Mesenchymal stem cell (in vitro differentiated cells and primary cell): Measurements from ENCODE around the gene CLDND1.

Experiments used
- DNase-seq: peaks from one replicate; pipeline ENCODE4 v3.0.0-alpha.2; 2013
- H2AFZ ChIP-seq: one replicate; pipeline ENCODE4 v1.6.1; 2013; ENCODE audit warnings: low read depth, mild to moderate bottlenecking, control low read depth, inconsistent platforms, low read length, moderate library complexity
- H2AK5ac ChIP-seq: 2 replicates; pipeline ENCODE4 v1.6.1; 2013; ENCODE audit warnings: low read length, moderate library complexity, mild to moderate bottlenecking, inconsistent platforms; ENCODE audit not compliant: severe bottlenecking
- H2BK120ac ChIP-seq: one replicate; pipeline ENCODE4 v1.6.1; 2013; ENCODE audit warnings: low read depth, mild to moderate bottlenecking, inconsistent platforms, low read length, moderate library complexity
- H2BK12ac ChIP-seq, 2 experiments: one replicate each; pipeline ENCODE4 v1.6.1; 2013; ENCODE audit warnings: inconsistent platforms in 2 of 2, low read length in 2 of 2, mild to moderate bottlenecking in 2 of 2, moderate library complexity in 2 of 2, control low read depth in 1 of 2
- H2BK15ac ChIP-seq: one replicate; pipeline ENCODE4 v1.6.1; 2013; ENCODE audit warnings: mild to moderate bottlenecking, low read depth, inconsistent platforms; ENCODE audit not compliant: poor library complexity, severe bottlenecking
- H2BK5ac ChIP-seq: 2 replicates; pipeline ENCODE4 v1.6.1; 2013; ENCODE audit warnings: low read depth, mild to moderate bottlenecking, low read length, control low read depth, inconsistent platforms; ENCODE audit not compliant: poor library complexity, severe bottlenecking
- H3K14ac ChIP-seq, 2 experiments: one replicate each; pipeline ENCODE4 v1.6.1; 2013; ENCODE audit warnings: inconsistent platforms in 2 of 2, low read length in 2 of 2, control low read depth in 1 of 2, mild to moderate bottlenecking in 1 of 2, moderate library complexity in 1 of 2
- H3K18ac ChIP-seq, 2 experiments: one replicate each; pipeline ENCODE4 v1.6.1; 2013; ENCODE audit warnings: inconsistent platforms in 2 of 2, low read length in 2 of 2, control low read depth in 1 of 2, low read depth in 1 of 2, mild to moderate bottlenecking in 1 of 2
- H3K23ac ChIP-seq, 2 experiments: one replicate each; pipeline ENCODE4 v1.6.1; 2013; ENCODE audit warnings: inconsistent platforms in 2 of 2, low read length in 2 of 2, mild to moderate bottlenecking in 2 of 2, moderate library complexity in 2 of 2, control low read depth in 1 of 2
- H3K27ac ChIP-seq: 2 replicates; pipeline ENCODE4 v1.5.1; 2013; ENCODE audit warnings: mild to moderate bottlenecking, moderate library complexity, low read length, control low read depth, inconsistent platforms; ENCODE audit not compliant: poor library complexity, severe bottlenecking
- H3K27me3 ChIP-seq, 2 experiments: 2 replicates each; pipeline versions ENCODE4 v1.6.1 to v1.7.0; 2013; ENCODE audit warnings: low read length in 2 of 2, mild to moderate bottlenecking in 2 of 2, moderate library complexity in 2 of 2, control low read depth in 1 of 2, inconsistent platforms in 1 of 2; ENCODE audit not compliant: control insufficient read depth in 1 of 2, insufficient read depth in 1 of 2
- H3K36me3 ChIP-seq, 2 experiments: 2 replicates each; pipeline versions ENCODE4 v1.6.1 to v1.7.0; 2013; ENCODE audit warnings: low read length in 2 of 2, control low read depth in 1 of 2, inconsistent platforms in 1 of 2, low read depth in 1 of 2, mild to moderate bottlenecking in 1 of 2; ENCODE audit not compliant: insufficient read depth in 2 of 2, control insufficient read depth in 1 of 2
- H3K4ac ChIP-seq, 2 experiments: one replicate each; pipeline ENCODE4 v1.6.1; 2013; ENCODE audit warnings: inconsistent platforms in 2 of 2, low read length in 2 of 2, mild to moderate bottlenecking in 2 of 2, moderate library complexity in 2 of 2, control low read depth in 1 of 2, low read depth in 1 of 2
- H3K4me1 ChIP-seq: 2 replicates; pipeline ENCODE4 v1.6.1; 2013; ENCODE audit warnings: low read depth, low read length, control low read depth; ENCODE audit not compliant: control insufficient read depth, insufficient read depth
- H3K4me2 ChIP-seq: 2 replicates; pipeline ENCODE4 v1.6.1; 2013; ENCODE audit warnings: low read length, mild to moderate bottlenecking, inconsistent platforms; ENCODE audit not compliant: poor library complexity, severe bottlenecking
- H3K4me3 ChIP-seq, 2 experiments: 2 replicates each; pipeline versions ENCODE4 v1.5.1 to v1.7.0; 2013; ENCODE audit warnings: low read length in 2 of 2, mild to moderate bottlenecking in 2 of 2, control low read depth in 1 of 2, low read depth in 1 of 2; ENCODE audit not compliant: insufficient read depth in 1 of 2
- H3K79me1 ChIP-seq: replicated peaks from 2 replicates; pipeline ENCODE4 v1.6.1; 2013; ENCODE audit warnings: mild to moderate bottlenecking, control low read depth, low read length, inconsistent platforms; ENCODE audit not compliant: poor library complexity, severe bottlenecking
- H3K9ac ChIP-seq: 2 replicates; pipeline ENCODE4 v1.7.0; 2013; ENCODE audit warnings: mild to moderate bottlenecking, low read length, moderate library complexity
- H3K9me3 ChIP-seq: 2 replicates; pipeline ENCODE4 v1.7.0; 2013; ENCODE audit warnings: mild to moderate bottlenecking, low read length; ENCODE audit not compliant: control insufficient read depth
- H4K8ac ChIP-seq: one replicate; pipeline ENCODE4 v1.6.1; 2013; ENCODE audit warnings: inconsistent platforms, mild to moderate bottlenecking, low read length, moderate library complexity
- H4K91ac ChIP-seq: one replicate; pipeline ENCODE4 v1.6.1; 2013; ENCODE audit warnings: mild to moderate bottlenecking, low read length, inconsistent platforms
- WGBS: methylation state at CpG from one replicate; pipeline ENCODE4 v1.1.7; 2013; ENCODE audit warnings: mixed read lengths; 5-methylcytosine and 5-hydroxymethylcytosine counted together

Gene CLDND1

GRCh38 chr3:98530676-98531075 lies 8.0 kb upstream of the CLDND1 start:
- Histone ChIP-seq H3K9me3 (no peaks in the 10 kb centered on the region), H2BK5ac (no peak overlapping the region), H4K91ac (no peak overlapping the region), H2BK120ac (no peak overlapping the region), H2BK12ac (no peak overlapping the region), H3K36me3 (no peaks in the 10 kb centered on the region), H4K8ac (no peak overlapping the region), H3K4me3 (no peak overlapping the region), H3K18ac (no peak overlapping the region), H3K27ac (no peak overlapping the region), H3K4ac (no peak overlapping the region), H3K79me1 (no peaks in the 10 kb centered on the region), H3K4me1 (no peaks in the 10 kb centered on the region), H2BK15ac (no peak overlapping the region), H2AFZ (no peak overlapping the region), H3K4me2 (no peak overlapping the region), H3K14ac (no peak overlapping the region), H3K23ac (no peak overlapping the region), H3K9ac (no peak overlapping the region), H3K27me3 (peaks cover 9 to 12% of the 10 kb centered on the region in 2 experiments), H2AK5ac (no peak overlapping the region)
- no peak for DNase-seq
- 71% methylated on average over 1 of the region's 2 CpGs for WGBS

DNA sequence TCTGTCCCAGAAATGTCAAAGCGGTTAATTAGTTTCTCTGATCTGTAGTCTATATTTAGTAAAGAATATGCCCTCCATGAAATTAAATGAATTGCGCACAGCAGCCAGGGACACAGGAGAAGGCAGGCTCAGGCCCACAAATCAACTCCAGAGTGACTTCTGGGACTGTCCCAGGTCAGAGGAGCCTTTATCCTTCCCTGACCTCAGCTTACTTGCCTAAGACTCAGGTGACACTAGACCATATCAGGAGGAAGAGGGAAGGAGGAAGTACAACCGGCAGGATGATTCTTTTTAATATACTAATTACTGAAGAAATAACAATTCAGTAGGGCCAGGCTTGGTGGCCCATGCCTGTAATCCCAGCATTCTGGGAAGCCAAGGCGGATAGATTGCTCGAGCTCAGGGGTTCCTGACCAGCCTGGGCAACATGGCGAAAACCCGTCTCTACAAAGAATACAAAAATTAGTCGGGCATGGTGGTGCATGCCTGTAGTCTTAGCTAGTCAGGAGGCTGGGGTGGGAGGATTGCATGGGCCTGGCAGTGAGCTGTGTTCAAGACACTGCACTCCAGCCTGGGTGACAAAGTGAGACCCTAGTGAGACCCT lies 7.3 kb upstream of the CLDND1 start:
- Histone ChIP-seq H4K8ac (no peak overlapping the region), H2BK120ac (no peak overlapping the region), H3K4me2 (no peak overlapping the region), H3K9me3 (no peaks in the 10 kb centered on the region), H3K36me3 (no peaks in the 10 kb centered on the region), H3K27me3 (peaks cover 9 to 12% of the 10 kb centered on the region in 2 experiments), H3K18ac (no peak overlapping the region), H3K23ac (no peak overlapping the region), H3K9ac (no peak overlapping the region), H2BK5ac (no peak overlapping the region), H3K79me1 (no peaks in the 10 kb centered on the region), H2BK12ac (no peak overlapping the region), H3K14ac (no peak overlapping the region), H2AK5ac (no peak overlapping the region), H3K4me1 (no peaks in the 10 kb centered on the region), H3K4ac (no peak overlapping the region), H2BK15ac (no peak overlapping the region), H3K27ac (no peak overlapping the region), H4K91ac (no peak overlapping the region), H2AFZ (no peak overlapping the region), H3K4me3 (no peak overlapping the region)
- no peak for DNase-seq
- 89% methylated on average over 5 of the region's 8 CpGs for WGBS

DNA sequence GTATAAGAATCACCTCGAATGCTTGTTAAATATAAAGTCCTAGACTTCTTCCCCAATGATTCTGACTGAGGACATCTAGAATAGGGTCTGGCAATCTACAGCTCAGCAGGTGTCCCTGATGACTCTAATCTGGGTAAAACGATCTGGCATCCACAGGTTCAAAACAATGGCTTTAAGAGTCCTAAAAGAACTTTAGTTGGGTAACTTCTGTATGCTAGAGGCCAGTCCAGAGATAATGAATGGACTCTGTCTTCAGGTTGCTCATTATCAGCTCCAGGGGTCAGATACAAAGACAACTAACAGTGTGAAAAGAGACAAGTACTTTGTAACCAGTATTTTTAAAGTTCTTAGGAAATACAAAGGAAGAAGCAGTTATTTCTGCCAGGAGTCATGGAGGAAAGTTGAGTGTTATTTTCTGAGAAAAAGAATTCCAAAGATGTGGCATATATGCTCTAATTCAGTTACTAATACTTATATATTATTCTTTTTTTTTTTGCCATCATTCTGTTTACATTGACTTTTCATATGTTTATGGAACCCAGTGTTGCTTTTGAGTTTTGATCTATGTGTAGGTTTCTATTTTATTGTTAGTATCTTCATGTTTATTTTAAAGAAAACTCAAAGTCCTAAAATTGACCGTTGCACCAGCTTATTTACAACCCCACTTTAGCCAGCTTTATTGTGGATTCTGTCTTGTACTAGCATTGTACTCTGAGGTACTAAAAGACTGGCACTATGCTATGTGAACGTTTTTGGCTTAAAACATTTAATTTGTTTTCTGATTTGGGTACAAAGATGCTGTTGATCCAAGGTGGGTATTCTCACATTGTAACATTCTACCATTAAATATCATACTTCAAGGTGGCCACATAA lies 6.0 kb upstream of the CLDND1 start:
- Histone ChIP-seq H3K23ac (no peak overlapping the region), H2BK15ac (no peak overlapping the region), H3K27me3 (peaks cover 9 to 12% of the 10 kb centered on the region in 2 experiments), H3K9me3 (no peaks in the 10 kb centered on the region), H4K91ac (no peak overlapping the region), H3K4me2 (no peak overlapping the region), H3K36me3 (no peaks in the 10 kb centered on the region), H3K9ac (no peak overlapping the region), H3K79me1 (no peaks in the 10 kb centered on the region), H3K4me3 (no peak overlapping the region), H2AFZ (no peak overlapping the region), H2BK5ac (no peak overlapping the region), H2BK120ac (no peak overlapping the region), H3K4ac (no peak overlapping the region), H2AK5ac (no peak overlapping the region), H3K27ac (no peak overlapping the region), H3K14ac (no peak overlapping the region), H2BK12ac (no peak overlapping the region), H3K4me1 (no peaks in the 10 kb centered on the region), H4K8ac (no peak overlapping the region), H3K18ac (no peak overlapping the region)
- WGBS: 54% methylated on average over 2 of the region's 4 CpGs
- no peak for DNase-seq

GRCh38 chr3:98525494-98525893 lies 2.8 kb upstream of the CLDND1 start:
- no peak overlapping the region for H3K4ac ChIP-seq
- H3K36me3 ChIP-seq: peaks cover 0 to 6% of the 10 kb centered on the region in 2 experiments
- H2AFZ ChIP-seq: no peak overlapping the region
- H3K4me3 ChIP-seq: no peak overlapping the region
- H3K4me2 ChIP-seq: no peak overlapping the region
- no peaks in the 10 kb centered on the region for H3K27me3 ChIP-seq
- H4K8ac ChIP-seq: no peak overlapping the region
- H2BK15ac ChIP-seq: no peak overlapping the region
- H2BK120ac ChIP-seq: no peak overlapping the region
- H2BK5ac ChIP-seq: no peak overlapping the region
- peaks cover 2% of the 10 kb centered on the region for H3K79me1 ChIP-seq
- no peaks in the 10 kb centered on the region for H3K9me3 ChIP-seq
- H3K14ac ChIP-seq: no peak overlapping the region
- H3K9ac ChIP-seq: no peak overlapping the region
- WGBS: 98% methylated on average over 4 of the region's 6 CpGs
- H3K27ac ChIP-seq: no peak overlapping the region
- no peak for DNase-seq
- no peak overlapping the region for H3K23ac ChIP-seq
- no peak overlapping the region for H3K18ac ChIP-seq
- no peak overlapping the region for H4K91ac ChIP-seq
- no peaks in the 10 kb centered on the region for H3K4me1 ChIP-seq
- H2BK12ac ChIP-seq: no peak overlapping the region
- no peak overlapping the region for H2AK5ac ChIP-seq
